IMR-90 (cell line): ENCODE measurements around the gene TIMM13. TPM values are rescaled to one million over a fixed set of nuclear protein-coding genes. Genes with fewer than 3 reads are reported as not detected.
"Not testable (repeated sequence)": the region's sequence is repeated elsewhere in the genome, so short reads cannot be mapped to it uniquely, and the experiment has no call there.

Experiments
- ATAC-seq: fragments of 200-7000 bp; cut with Tn5 transposase; 2 replicates; pipeline ENCODE4 v1.9.1; 2020; ENCODE audit warnings: low read depth, mild to moderate bottlenecking, moderate library complexity
- BruUV-seq: library from RNA; stranded (reverse); fragments of 400-500 nt; replicated peaks from 2 replicates; lab custom pipeline; 2021; lab: Mats Ljungman, UMichigan
- CTCF ChIA-PET: fragments of 300-600 bp; formaldehyde crosslinking; extraction: SDS; loops from one replicate; lab custom pipeline; 2021; ENCODE audit warnings: antibody characterized with exemption; lab: Yijun Ruan, JAX
- POLR2A ChIA-PET: fragments of 300-600 bp; sonication (Branson Sonifier 250); formaldehyde crosslinking; loops from one replicate; lab custom pipeline; 2022; ENCODE audit warnings: antibody characterized with exemption; ENCODE audit not compliant: unreplicated experiment; lab: Charles Lee
- DNase-seq: peaks from one replicate; pipeline ENCODE4 v3.0.0; 2013
- H2AFZ ChIP-seq: replicated peaks from 2 replicates; pipeline ENCODE3; 2013; ENCODE audit warnings: low read length, mild to moderate bottlenecking; ENCODE audit not compliant: poor library complexity
- H2AK5ac ChIP-seq: 2 replicates; pipeline ENCODE4 v1.6.1; 2013; ENCODE audit warnings: low read depth, low read length, inconsistent platforms
- H2AK9ac ChIP-seq: replicated peaks from 2 replicates; pipeline ENCODE3; 2013; ENCODE audit warnings: mild to moderate bottlenecking, low read depth, low read length, moderate library complexity; ENCODE audit not compliant: poor library complexity
- H2BK120ac ChIP-seq: 2 replicates; pipeline ENCODE4 v1.6.1; 2013; ENCODE audit warnings: low read depth, low read length, inconsistent platforms
- H2BK15ac ChIP-seq: 3 replicates; pipeline ENCODE4 v1.6.1; 2013; ENCODE audit warnings: low read depth, low read length, inconsistent platforms
- H2BK20ac ChIP-seq: 2 replicates; pipeline ENCODE4 v1.6.1; 2013; ENCODE audit warnings: low read depth, mild to moderate bottlenecking, inconsistent platforms, low read length, moderate library complexity
- H2BK5ac ChIP-seq: 2 replicates; pipeline ENCODE4 v1.6.1; 2013; ENCODE audit warnings: mild to moderate bottlenecking, low read depth, low read length, inconsistent platforms; ENCODE audit not compliant: poor library complexity, severe bottlenecking
- H3K14ac ChIP-seq: replicated peaks from 2 replicates; pipeline ENCODE4 v1.6.1; 2013; ENCODE audit warnings: low read depth, low read length, inconsistent platforms
- H3K18ac ChIP-seq: 2 replicates; pipeline ENCODE4 v1.6.1; 2013; ENCODE audit warnings: low read depth, low read length, control low read depth
- H3K23ac ChIP-seq: 2 replicates; pipeline ENCODE4 v1.6.1; 2013; ENCODE audit warnings: low read depth, low read length, inconsistent platforms
- H3K27ac ChIP-seq: 2 replicates; pipeline ENCODE4 v1.5.1; 2013; ENCODE audit warnings: mild to moderate bottlenecking, control low read depth, low read length; ENCODE audit not compliant: insufficient read depth
- H3K27me3 ChIP-seq: 2 replicates; pipeline ENCODE4 v1.6.1; 2013; ENCODE audit warnings: low read length; ENCODE audit not compliant: control insufficient read depth, insufficient read depth
- H3K36me3 ChIP-seq: 2 replicates; pipeline ENCODE4 v1.6.1; 2013; ENCODE audit warnings: low read length, mixed read lengths; ENCODE audit not compliant: control insufficient read depth, insufficient read depth
- H3K4ac ChIP-seq: 2 replicates; pipeline ENCODE4 v1.6.1; 2013; ENCODE audit warnings: low read depth, low read length, inconsistent platforms
- H3K4me1 ChIP-seq: 2 replicates; pipeline ENCODE4 v1.6.1; 2013; ENCODE audit warnings: low read length, mixed read lengths; ENCODE audit not compliant: control insufficient read depth, insufficient read depth
- H3K4me2 ChIP-seq: 2 replicates; pipeline ENCODE4 v1.6.1; 2013; ENCODE audit warnings: low read depth, mild to moderate bottlenecking, control low read depth, low read length, moderate library complexity
- H3K4me3 ChIP-seq: 2 replicates; pipeline ENCODE4 v1.5.1; 2013; ENCODE audit warnings: low read depth, mild to moderate bottlenecking, control low read depth, low read length, moderate library complexity; ENCODE audit not compliant: insufficient read depth
- H3K56ac ChIP-seq: 2 replicates; pipeline ENCODE4 v1.6.1; 2013; ENCODE audit warnings: low read length, inconsistent platforms; ENCODE audit not compliant: insufficient read depth; ENCODE audit errors: extremely low read depth
- H3K79me1 ChIP-seq, 2 experiments: 2 replicates each; pipeline ENCODE4 v1.6.1; 2013; ENCODE audit warnings: low read length in 2 of 2, inconsistent platforms in 1 of 2, low read depth in 1 of 2
- H3K9ac ChIP-seq: 2 replicates; pipeline ENCODE4 v1.6.1; 2013; ENCODE audit warnings: low read depth, low read length, control low read depth
- H3K9me1 ChIP-seq: 2 replicates; pipeline ENCODE4 v1.6.1; 2013; ENCODE audit warnings: low read length, inconsistent platforms; ENCODE audit not compliant: insufficient read depth
- H3K9me3 ChIP-seq: 2 replicates; pipeline ENCODE4 v1.6.1; 2013; ENCODE audit warnings: low read length; ENCODE audit not compliant: control insufficient read depth, insufficient read depth
- H4K20me1 ChIP-seq: 2 replicates; pipeline ENCODE4 v1.6.1; 2013; ENCODE audit warnings: low read length, inconsistent platforms; ENCODE audit not compliant: insufficient read depth
- H4K5ac ChIP-seq: 2 replicates; pipeline ENCODE4 v1.6.1; 2013; ENCODE audit warnings: mild to moderate bottlenecking, low read depth, low read length, control low read depth
- H4K8ac ChIP-seq, 2 experiments: 2 replicates each; pipeline ENCODE4 v1.6.1; 2013; ENCODE audit warnings: low read depth in 2 of 2, low read length in 2 of 2, control low read depth in 1 of 2, inconsistent platforms in 1 of 2
- H4K91ac ChIP-seq: 2 replicates; pipeline ENCODE4 v1.6.1; 2013; ENCODE audit warnings: low read depth, low read length, inconsistent platforms; ENCODE audit not compliant: insufficient read depth
- MXI1 ChIP-seq: IDR thresholded peaks from 2 replicates; pipeline ENCODE4 v1.6.1; 2012; ENCODE audit warnings: low read depth, mild to moderate bottlenecking, low read length, moderate library complexity, borderline replicate concordance
- POLR2A ChIP-seq: IDR thresholded peaks from 2 replicates; pipeline ENCODE4 v1.6.1; 2012; ENCODE audit warnings: mild to moderate bottlenecking, low read depth, low read length
- RAD21 ChIP-seq: IDR thresholded peaks from 2 replicates; pipeline ENCODE4 v1.6.1; 2012; ENCODE audit warnings: low read length, improper control_type of control experiment
- WGBS, 2 experiments: methylation state at CpG; one replicate each; pipeline versions ENCODE4 v1.1.5 to v1.1.7; 2013; ENCODE audit warnings: missing lambda C conversion rate in 2 of 2; ENCODE audit not compliant: insufficient read length in 1 of 2; ENCODE audit errors: extremely low coverage in 2 of 2; 5-methylcytosine and 5-hydroxymethylcytosine counted together
- dilution Hi-C: fragments of 300-500 bp; cut with HindIII; formaldehyde crosslinking; loops from one replicate; pipeline ENCODE4 v1.14.3; 2018; ENCODE audit warnings: low sequenced_read_pairs; ENCODE audit not compliant: unreplicated experiment
- in situ Hi-C: fragments of 300-500 bp; cut with MboI; formaldehyde crosslinking; loops from 3 replicates; pipeline ENCODE4 v1.14.3; 2019; ENCODE audit warnings: low sequenced_read_pairs, inconsistent platforms, mixed read lengths
- intact Hi-C: fragments of 100-400 bp; cut with micrococcal nuclease; formaldehyde crosslinking; loops from 2 replicates; pipeline ENCODE4 v1.10.0; 2022
- polyA plus RNA-seq, 3 experiments: library from polyadenylated mRNA; depleted of rRNA; stranded (reverse); fragments of >200 nt; gene quantifications; 2 replicates each; pipeline ENCODE4 v1.2.3, GENCODE V29; 2012; ENCODE audit warnings: low replicate concordance in 1 of 3
- total RNA-seq: library from RNA; depleted of rRNA; stranded (reverse); fragments of >200 nt; gene quantifications from 2 replicates; pipeline ENCODE4 v1.2.3, GENCODE V29; 2012

Gene TIMM13
- total and polyA plus RNA-seq, 2 of the 4 experiments (the other 2 are of a cell fraction), result 21.0 to 62.3 TPM

GRCh38 chr19:2460245-2460644 lies 32.9 kb upstream of the TIMM13 start:
- WGBS, 2 experiments, result no CpG with 5 or more reads among the region's 1 CpG

GRCh38 chr19:2458776-2459175 lies 31.4 kb upstream of the TIMM13 start:
- H3K23ac ChIP-seq, H2AFZ ChIP-seq, H4K91ac ChIP-seq, H3K4ac ChIP-seq, dilution Hi-C loops, POLR2A ChIA-PET, H3K9me1 ChIP-seq, H4K5ac ChIP-seq, BruUV-seq, H3K36me3 ChIP-seq, H3K27ac ChIP-seq, H3K4me2 ChIP-seq, ATAC-seq, H2AK5ac ChIP-seq, H2BK120ac ChIP-seq, intact Hi-C loops, H3K4me3 ChIP-seq, H3K9me3 ChIP-seq, H4K8ac ChIP-seq, H3K4me1 ChIP-seq, H2BK5ac ChIP-seq, H3K27me3 ChIP-seq, H2AK9ac ChIP-seq, H2BK15ac ChIP-seq, H3K9ac ChIP-seq, H3K56ac ChIP-seq, H3K18ac ChIP-seq, CTCF ChIA-PET, H2BK20ac ChIP-seq, H3K14ac ChIP-seq, DNase-seq, in situ Hi-C loops: not testable (repeated sequence)
- Histone ChIP-seq H3K79me1 (peaks cover 0 to 27% of the 10 kb centered on the region in 2 experiments; a peak in 1 of 4 replicates), H4K20me1 (peaks cover 21% of the 10 kb centered on the region)
- WGBS, 2 experiments, result 100% methylated on average over 1 of the region's 10 CpGs; no CpG with 5 or more reads in 1 of the 2 experiments

More at GRCh38 chr19:2460245-2460644, 32.9 kb upstream of the TIMM13 start:
- no peak overlapping the region for H2AK5ac ChIP-seq
- ATAC-seq (no peak), DNase-seq (no peak)
- H3K4me1 ChIP-seq, result peaks cover 3% of the 10 kb centered on the region; the same call in 1 of the 2 replicates
- no peaks in the 10 kb centered on the region for H3K36me3 ChIP-seq
- intact Hi-C loops (no loop called here), in situ Hi-C loops (no loop called here), dilution Hi-C loops (no loop called here)
- no peak overlapping the region for H3K27ac ChIP-seq
- no peak overlapping the region for H2BK5ac ChIP-seq
- H3K9me1 ChIP-seq, result 0 out of 2 replicates have a peak, but pooled peaks cover 2% of the 10 kb centered on the region
- no peak overlapping the region for H3K4ac ChIP-seq
- no peaks in the 10 kb centered on the region for H3K27me3 ChIP-seq
- TF ChIP-seq POLR2A (no peak), RAD21 (no peak), MXI1 (no peak)
- no peak overlapping the region for H3K56ac ChIP-seq
- no peak overlapping the region for H3K9ac ChIP-seq
- no peak overlapping the region for H3K23ac ChIP-seq
- H2AFZ ChIP-seq, result no peak overlapping the region
- no peak overlapping the region for H4K5ac ChIP-seq
- H3K14ac ChIP-seq, result no peak overlapping the region
- H2BK120ac ChIP-seq, result no peak overlapping the region
- H3K18ac ChIP-seq, result no peak overlapping the region
- peaks cover 6% of the 10 kb centered on the region for H4K20me1 ChIP-seq
- H2BK15ac ChIP-seq, result no peak overlapping the region
- H2AK9ac ChIP-seq, result no peak overlapping the region
- CTCF ChIA-PET, result no interaction called here
- no peaks in the 10 kb centered on the region for H3K9me3 ChIP-seq
- no peak overlapping the region for H4K91ac ChIP-seq
- no peak overlapping the region for H4K8ac ChIP-seq
- no peak overlapping the region for H3K4me2 ChIP-seq
- POLR2A ChIA-PET, result no interaction called here
- BruUV-seq, result no TSS peak
- peaks cover 0 to 15% of the 10 kb centered on the region in 2 experiments; a peak in 1 of 4 replicates for H3K79me1 ChIP-seq
- H3K4me3 ChIP-seq, result no peak overlapping the region
- no peak overlapping the region for H2BK20ac ChIP-seq
